ENCODE results near the gene NSD2.

The NSD2 gene

GRCh38 chr4:1945912-1946311, 74.7 kb downstream of the NSD2 start:
- DNase-seq = no peak

- DNase-seq = no peak
These were observed 77.0 kb downstream of the NSD2 start for GRCh38 chr4:1948232-1948631.

GRCh38 chr4:1948892-1949436, 77.8 kb downstream of the NSD2 start:
- no peak for DNase-seq

- no peak for DNase-seq
These were observed 79.2 kb downstream of the NSD2 start for GRCh38 chr4:1950369-1950768.

- no peak for DNase-seq
These were observed 81.0 kb downstream of the NSD2 start for GRCh38 chr4:1952058-1952700.

GRCh38 chr4:1952719-1953118, 81.5 kb downstream of the NSD2 start:
- DNase-seq = no peak

- no peak for DNase-seq
These were observed 82.1 kb downstream of the NSD2 start for GRCh38 chr4:1953335-1953734.

- no peak for DNase-seq
These were observed 85.4 kb downstream of the NSD2 start for GRCh38 chr4:1956631-1957030.

GRCh38 chr4:1958276-1959103, 87.3 kb downstream of the NSD2 start:
- no peak for DNase-seq

- no peak for DNase-seq
These were observed 87.9 kb downstream of the NSD2 start for GRCh38 chr4:1959104-1959384.

GRCh38 chr4:1960170-1960825, 89.1 kb downstream of the NSD2 start:
- no peak for DNase-seq

- no peak for DNase-seq
These were observed 89.8 kb downstream of the NSD2 start for GRCh38 chr4:1961038-1961437.

GRCh38 chr4:1961563-1961962, 90.4 kb downstream of the NSD2 start:
- DNase-seq = no peak

GRCh38 chr4:1962980-1963379, 91.8 kb downstream of the NSD2 start:
- no peak for DNase-seq

- no peak for DNase-seq
These were observed 93.2 kb downstream of the NSD2 start for GRCh38 chr4:1964443-1964842.

- DNase-seq = no peak
These were observed 93.8 kb downstream of the NSD2 start for GRCh38 chr4:1964971-1965370.

- no peak for DNase-seq
These were observed 96.4 kb downstream of the NSD2 start for GRCh38 chr4:1967512-1968149.

GRCh38 chr4:1968686-1969295, 97.6 kb downstream of the NSD2 start:
- DNase-seq = no peak

GRCh38 chr4:1969928-1970723, 98.9 kb downstream of the NSD2 start:
- DNase-seq = no peak

GRCh38 chr4:1970926-1971325, 99.7 kb downstream of the NSD2 start:
- DNase-seq = no peak

GRCh38 chr4:1971456-1972200, 100.4 kb downstream of the NSD2 start:
- DNase-seq = no peak

Measured in CD4-positive, alpha-beta T cell treated with Interleukin-4 for 1 hour (primary cell).